Fibroblast of skin of left biceps (primary cell): ENCODE data around the gene RAB3GAP2.
"Not testable (repeated sequence)": the region's sequence is repeated elsewhere in the genome, so short reads cannot be mapped to it uniquely, and the experiment has no call there.

Source experiments
- DNase-seq, 2 experiments: peaks; one replicate each; pipeline ENCODE4 v3.0.0-alpha.2; 2013; ENCODE audit warnings: low read depth in 2 of 2

The RAB3GAP2 gene

GRCh38 chr1:220239966-220240365 lies 32.3 kb downstream of the RAB3GAP2 start:
- DNase-seq, result no peak

GRCh38 chr1:220239213-220239612 lies 33.0 kb downstream of the RAB3GAP2 start:
- no peak for DNase-seq

GRCh38 chr1:220236278-220236677 lies 36.0 kb downstream of the RAB3GAP2 start:
- not testable (repeated sequence) for DNase-seq

- no peak for DNase-seq
Observed at GRCh38 chr1:220235462-220235861, 36.8 kb downstream of the RAB3GAP2 start.

GRCh38 chr1:220233927-220234326 lies 38.3 kb downstream of the RAB3GAP2 start:
- DNase-seq, result no peak

GRCh38 chr1:220229771-220230170 lies 42.5 kb downstream of the RAB3GAP2 start:
- no peak for DNase-seq

GRCh38 chr1:220227393-220227792 lies 44.9 kb downstream of the RAB3GAP2 start:
- no peak for DNase-seq

GRCh38 chr1:220226752-220227151 lies 45.5 kb downstream of the RAB3GAP2 start:
- no peak for DNase-seq

- no peak for DNase-seq
Observed at GRCh38 chr1:220225957-220226356, 46.3 kb downstream of the RAB3GAP2 start.

GRCh38 chr1:220224611-220225124 lies 47.6 kb downstream of the RAB3GAP2 start:
- no peak for DNase-seq

- DNase-seq, result no peak
Observed at GRCh38 chr1:220224033-220224432, 48.2 kb downstream of the RAB3GAP2 start.

- no peak for DNase-seq
Observed at GRCh38 chr1:220222939-220223338, 49.3 kb downstream of the RAB3GAP2 start.

- no peak for DNase-seq
Observed at GRCh38 chr1:220221670-220222069, 50.6 kb downstream of the RAB3GAP2 start.

GRCh38 chr1:220221269-220221668 lies 51.0 kb downstream of the RAB3GAP2 start:
- DNase-seq, result no peak

GRCh38 chr1:220220699-220221040 lies 51.6 kb downstream of the RAB3GAP2 start:
- not testable (repeated sequence) for DNase-seq

- DNase-seq, result no peak
Observed at GRCh38 chr1:220219865-220220698, 52.2 kb downstream of the RAB3GAP2 start.

- no peak for DNase-seq
Observed at GRCh38 chr1:220219136-220219442, 53.2 kb downstream of the RAB3GAP2 start.

- peak; percentile 13 to 21 for DNase-seq
Observed at GRCh38 chr1:220218397-220219135, 53.7 kb downstream of the RAB3GAP2 start.

GRCh38 chr1:220217383-220217988 lies 54.8 kb downstream of the RAB3GAP2 start:
- no peak for DNase-seq

- DNase-seq, result no peak
Observed at GRCh38 chr1:220213382-220213983, 58.8 kb downstream of the RAB3GAP2 start.

- DNase-seq, result no peak
Observed at GRCh38 chr1:220207411-220207810, 64.8 kb downstream of the RAB3GAP2 start.

GRCh38 chr1:220204758-220205157 lies 67.5 kb downstream of the RAB3GAP2 start:
- DNase-seq, result not testable (repeated sequence)
